GM12873 (cell line): ENCODE results near the gene ZNF160.

Source experiments
- TF ChIP-seq, protein P1 (sequence below): IDR thresholded peaks from 2 replicates; pipeline ENCODE4 v1.5.1; 2012; ENCODE audit warnings: low read depth, mild to moderate bottlenecking, moderate library complexity, low read length, control low read depth; ENCODE audit not compliant: insufficient read depth; ENCODE audit errors: missing control alignments

The ZNF160 gene

DNA sequence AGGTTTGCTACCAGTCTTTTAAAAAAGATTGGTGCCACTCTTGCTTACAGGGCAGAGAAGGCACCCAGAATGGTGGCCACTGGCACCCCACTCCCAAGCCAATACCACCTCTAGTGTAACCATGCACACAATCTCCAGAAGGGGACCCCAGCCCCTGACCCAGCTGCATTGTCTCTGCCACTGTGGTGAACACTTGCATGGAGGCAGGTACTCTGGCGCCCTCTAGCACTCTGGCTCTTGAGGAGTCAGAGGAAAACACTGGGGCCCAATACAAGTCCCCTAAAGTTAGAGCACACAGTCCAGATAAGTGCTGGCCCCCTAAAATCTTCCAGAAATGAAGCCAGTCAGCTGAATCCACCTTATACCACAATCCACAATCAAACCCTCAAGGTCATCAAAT, 83.5 kb downstream of the ZNF160 start:
- TF ChIP-seq, protein P1, sequence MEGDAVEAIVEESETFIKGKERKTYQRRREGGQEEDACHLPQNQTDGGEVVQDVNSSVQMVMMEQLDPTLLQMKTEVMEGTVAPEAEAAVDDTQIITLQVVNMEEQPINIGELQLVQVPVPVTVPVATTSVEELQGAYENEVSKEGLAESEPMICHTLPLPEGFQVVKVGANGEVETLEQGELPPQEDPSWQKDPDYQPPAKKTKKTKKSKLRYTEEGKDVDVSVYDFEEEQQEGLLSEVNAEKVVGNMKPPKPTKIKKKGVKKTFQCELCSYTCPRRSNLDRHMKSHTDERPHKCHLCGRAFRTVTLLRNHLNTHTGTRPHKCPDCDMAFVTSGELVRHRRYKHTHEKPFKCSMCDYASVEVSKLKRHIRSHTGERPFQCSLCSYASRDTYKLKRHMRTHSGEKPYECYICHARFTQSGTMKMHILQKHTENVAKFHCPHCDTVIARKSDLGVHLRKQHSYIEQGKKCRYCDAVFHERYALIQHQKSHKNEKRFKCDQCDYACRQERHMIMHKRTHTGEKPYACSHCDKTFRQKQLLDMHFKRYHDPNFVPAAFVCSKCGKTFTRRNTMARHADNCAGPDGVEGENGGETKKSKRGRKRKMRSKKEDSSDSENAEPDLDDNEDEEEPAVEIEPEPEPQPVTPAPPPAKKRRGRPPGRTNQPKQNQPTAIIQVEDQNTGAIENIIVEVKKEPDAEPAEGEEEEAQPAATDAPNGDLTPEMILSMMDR, result peak; percentile 25
